Epithelial cell of prostate (primary cell): ENCODE data around the gene ZNF112.
"Not testable (repeated sequence)": the region's sequence is repeated elsewhere in the genome, so short reads cannot be mapped to it uniquely, and the experiment has no call there.

Experiments
- DNase-seq: peaks from one replicate; pipeline ENCODE4 v3.0.0-alpha.2; 2011; ENCODE audit warnings: low read depth, low spot score
- H3K27ac ChIP-seq: fragments of 450-650 bp; 2 replicates; pipeline ENCODE4 v1.5.1; 2017; ENCODE audit warnings: mild to moderate bottlenecking

Gene ZNF112

DNA sequence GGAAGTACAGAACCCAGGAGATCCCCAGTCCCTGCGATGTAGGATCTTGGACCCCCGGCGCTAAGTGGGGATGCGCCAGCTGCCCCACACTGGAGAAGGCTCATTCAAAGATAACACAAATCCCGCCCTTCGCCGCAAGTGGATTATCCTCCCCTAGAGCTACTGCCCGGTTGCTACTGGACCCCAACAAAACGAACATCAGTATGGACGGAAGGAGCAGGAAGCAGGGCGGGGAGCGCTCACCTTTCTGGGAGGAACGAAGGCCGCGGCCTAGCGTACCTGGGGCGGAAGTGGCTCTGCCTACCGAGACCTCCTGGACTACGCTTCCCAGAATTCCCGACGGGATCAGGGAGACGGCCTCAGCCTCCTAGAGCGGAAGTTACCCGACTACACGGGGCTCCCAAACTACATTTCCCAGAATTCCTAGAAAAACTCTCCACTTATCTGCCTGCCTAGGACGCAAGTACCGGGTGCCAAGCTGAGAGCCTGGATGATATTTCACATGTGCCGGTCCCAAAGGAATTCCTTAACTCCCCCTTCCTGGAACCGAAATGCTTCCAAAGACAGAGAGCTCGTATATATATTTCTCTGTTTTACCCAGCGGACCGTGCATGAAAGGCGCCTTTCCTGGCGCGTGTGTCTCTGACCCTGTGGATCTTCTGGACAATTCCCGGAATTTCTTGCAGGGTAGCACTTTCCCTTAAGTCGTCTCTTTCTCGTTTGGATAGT lies at the start of gene ZNF112:
ZNF112 (minus strand) TSS at position 298 of the 729 bp plus-strand sequence. CDS start 16,141 bp downstream, outside the sequence.
- DNase-seq, result peak; percentile 88
- H3K27ac ChIP-seq, result no peak within 1 kb of the TSS

DNA sequence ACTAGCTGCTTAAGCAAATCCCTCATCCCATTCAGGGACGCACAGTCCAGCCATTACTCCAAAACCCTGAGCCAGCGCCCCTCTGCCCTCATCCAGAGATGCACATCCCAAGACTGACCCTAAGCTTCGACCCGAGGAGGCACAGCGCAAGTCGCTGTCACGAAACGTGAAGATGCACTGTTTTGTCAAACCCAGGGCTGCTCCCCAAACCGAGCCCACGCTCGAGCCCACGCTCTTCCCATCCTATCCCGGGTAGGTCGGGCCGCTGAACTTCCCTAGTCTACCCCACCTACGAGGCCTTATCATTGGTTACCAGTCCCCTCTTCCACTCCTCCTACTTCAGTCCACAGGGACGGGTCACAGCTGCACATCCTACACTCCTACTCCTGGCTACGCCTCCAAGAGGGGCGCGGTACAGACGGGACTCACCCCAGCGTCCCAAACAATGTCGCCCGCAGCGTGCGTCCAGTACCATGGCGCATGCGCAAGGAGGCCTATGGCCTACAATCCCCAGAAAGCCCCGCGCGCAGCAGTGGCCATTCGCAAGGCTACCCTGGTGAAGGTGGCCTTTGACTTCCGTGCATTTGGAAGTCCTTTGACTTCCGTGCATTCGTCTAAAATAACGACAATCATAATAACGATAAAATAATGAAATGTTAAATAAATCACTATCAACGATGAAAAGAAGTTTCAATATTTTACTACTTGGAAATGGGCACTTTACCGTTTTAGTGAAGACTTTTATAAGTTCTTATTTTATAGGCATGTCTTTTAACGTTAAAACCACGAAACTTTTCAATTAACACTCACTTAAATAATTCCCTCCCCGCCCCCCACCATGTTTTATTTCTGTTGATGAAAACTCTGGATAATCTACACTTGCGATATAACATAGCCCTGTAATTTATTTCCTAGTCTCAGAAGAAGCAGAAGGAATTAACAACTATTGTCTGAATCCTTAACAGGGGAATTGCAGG lies 44.9 kb upstream of the ZNF112 start, which contains the start of gene ZNF285:
ZNF285 (minus strand) TSS at position 470 of the 977 bp plus-strand sequence. CDS start 4,395 bp downstream, outside the sequence.
- no peak within 1 kb of the TSS for H3K27ac ChIP-seq
- DNase-seq, result peak; percentile 70

DNA sequence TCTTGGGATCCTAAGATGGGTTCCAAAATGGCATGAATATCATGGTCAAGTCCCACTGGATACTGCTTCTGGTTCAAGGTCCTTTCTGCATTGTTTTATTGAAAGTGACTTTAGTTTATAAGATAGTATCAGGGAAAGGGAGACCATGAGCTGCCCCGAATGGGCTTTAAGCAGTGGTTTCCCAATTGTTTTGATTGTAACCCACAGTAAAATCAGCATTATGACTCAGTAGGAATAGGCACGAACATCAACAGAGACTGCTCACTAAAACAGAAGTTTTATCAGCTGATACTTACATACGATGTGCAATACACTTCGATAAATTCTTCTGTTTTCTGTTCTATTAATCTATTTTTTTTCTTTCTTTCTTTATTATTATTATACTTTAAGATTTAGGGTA lies 32.8 kb upstream of the ZNF112 start:
- DNase-seq, result not testable (repeated sequence)

DNA sequence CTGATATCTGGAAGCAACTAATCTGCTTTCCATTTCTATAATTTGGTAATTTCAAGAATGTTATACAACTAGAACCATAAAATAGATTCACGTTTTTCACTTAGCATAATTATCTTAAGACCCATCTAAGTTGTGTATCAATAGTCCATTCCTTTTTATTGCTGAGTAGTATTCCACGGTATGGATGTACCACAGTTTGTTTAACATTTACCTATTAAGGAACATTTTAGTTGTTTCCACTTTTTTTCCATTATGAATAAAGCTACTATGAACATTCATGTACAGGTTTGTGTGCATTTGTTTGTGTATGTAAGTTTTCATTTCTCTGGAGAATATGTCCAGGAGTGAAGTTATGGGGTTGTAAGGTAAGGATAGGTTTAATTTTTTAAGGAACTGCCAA lies 18.3 kb upstream of the ZNF112 start:
- no peak overlapping the region for H3K27ac ChIP-seq
- no peak for DNase-seq

More for the DNA sequence above, 32.8 kb upstream of the ZNF112 start:
- not testable (repeated sequence) for H3K27ac ChIP-seq

DNA sequence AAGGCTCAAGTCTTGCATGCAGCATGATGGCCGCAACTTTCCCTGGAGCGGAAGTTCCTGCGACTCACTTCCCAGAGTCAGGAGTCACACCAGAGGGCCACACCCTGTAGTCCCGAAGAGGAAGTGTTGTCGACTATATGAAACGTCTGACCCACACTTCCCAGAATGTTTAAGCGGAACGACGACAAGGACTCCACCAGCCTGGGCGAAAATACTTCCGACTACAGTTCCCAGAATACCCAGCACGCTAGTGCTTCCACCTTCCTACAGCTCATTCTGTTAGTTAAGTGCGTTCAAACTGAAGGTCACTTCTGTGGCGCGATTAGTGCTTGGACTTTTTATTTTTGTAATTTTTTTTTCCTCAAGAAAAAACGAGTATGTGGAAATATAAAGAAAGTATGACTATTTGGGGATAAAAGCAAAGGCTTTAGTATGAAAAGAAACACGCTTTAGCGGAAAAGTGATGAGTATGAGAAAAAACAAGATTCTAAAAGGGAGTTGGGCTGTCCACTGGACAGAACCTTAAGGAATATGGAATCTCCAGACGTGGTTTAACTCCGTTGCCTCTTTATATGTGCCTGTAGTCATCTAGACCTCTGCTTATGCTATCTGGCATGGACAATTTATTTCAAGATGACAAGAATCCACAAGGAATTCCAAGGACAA lies 15.5 kb upstream of the ZNF112 start:
- no peak for DNase-seq
- H3K27ac ChIP-seq, result no peak overlapping the region

DNA sequence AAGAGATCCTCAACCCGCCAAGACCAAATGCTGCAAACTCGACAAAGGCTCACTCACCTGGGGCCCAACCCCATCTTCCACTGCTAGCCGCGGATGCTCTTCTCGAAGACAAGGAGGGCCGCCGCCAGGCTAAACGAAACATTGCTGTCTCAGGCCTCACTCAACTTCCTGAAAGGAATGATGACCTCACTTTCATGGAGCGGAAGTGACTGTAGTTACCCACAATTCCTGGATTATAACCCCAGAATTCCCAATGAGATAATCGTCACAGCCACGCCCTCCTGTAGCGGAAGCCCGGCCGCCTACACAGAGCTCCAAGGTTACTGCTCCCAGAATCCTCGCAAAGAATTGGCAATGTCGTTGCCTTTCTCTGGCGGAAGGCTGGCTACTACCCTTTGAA lies 10.5 kb upstream of the ZNF112 start:
- no peak overlapping the region for H3K27ac ChIP-seq

DNA sequence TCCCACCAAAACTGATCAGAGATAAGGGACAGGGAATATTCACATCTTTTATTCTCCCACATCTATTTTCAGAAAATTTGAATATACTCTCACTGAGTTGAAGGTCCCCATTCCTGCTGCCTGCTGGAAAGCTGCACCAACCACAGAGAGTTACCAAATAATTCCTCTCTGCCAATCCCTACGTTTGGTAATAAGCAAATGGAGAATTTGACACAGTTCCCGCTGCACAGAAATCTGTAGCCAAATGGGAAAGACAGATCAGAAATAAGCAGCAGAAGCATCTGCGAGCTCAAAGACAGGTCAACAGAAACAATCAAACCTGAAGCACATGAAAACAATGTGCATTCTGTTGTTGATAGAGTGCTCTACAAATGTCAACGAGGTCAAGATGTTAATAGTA lies 9.9 kb downstream of the ZNF112 start:
- no peak for DNase-seq
- no peak overlapping the region for H3K27ac ChIP-seq

More for the DNA sequence above, 10.5 kb upstream of the ZNF112 start:
- DNase-seq, result no peak

DNA sequence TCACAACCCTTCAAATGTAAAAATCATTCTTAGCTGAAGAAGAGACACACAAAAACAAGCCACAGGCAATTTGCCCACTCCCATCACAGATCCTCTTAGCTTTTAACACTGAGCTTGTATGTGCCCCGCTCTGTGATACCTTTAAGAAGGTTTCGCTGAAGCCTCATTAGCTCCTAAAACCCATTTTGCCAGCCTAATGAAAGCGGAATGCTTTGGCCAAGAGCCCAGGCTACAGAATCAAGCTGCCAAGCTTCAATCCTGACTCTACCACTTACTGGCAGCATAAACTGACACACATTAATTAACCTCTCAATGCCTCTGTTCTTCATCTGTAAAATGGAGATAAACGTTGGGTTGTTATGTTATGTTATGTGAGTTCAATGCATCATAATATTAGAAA lies 10.5 kb downstream of the ZNF112 start:
- H3K27ac ChIP-seq, result no peak overlapping the region
- DNase-seq, result no peak

DNA sequence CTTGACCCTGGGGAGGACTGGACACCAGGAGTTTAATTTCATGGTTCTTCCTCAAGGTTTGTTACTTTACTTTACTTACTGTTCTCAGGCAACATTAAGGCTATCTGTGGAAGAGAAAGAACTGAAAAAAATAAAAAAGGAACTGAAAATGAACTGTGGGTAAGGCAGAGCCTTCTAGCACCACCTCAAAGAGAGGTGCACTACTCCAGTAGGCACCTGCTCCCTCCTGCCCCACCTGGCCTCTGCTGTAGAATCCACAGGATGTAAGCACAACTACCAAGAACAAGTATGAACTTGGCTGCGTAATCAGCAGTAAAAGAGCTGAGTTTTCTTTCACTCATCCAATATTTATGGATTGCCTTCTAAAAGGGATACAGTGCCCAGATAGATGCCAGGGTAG lies 12.2 kb downstream of the ZNF112 start:
- no peak overlapping the region for H3K27ac ChIP-seq

DNA sequence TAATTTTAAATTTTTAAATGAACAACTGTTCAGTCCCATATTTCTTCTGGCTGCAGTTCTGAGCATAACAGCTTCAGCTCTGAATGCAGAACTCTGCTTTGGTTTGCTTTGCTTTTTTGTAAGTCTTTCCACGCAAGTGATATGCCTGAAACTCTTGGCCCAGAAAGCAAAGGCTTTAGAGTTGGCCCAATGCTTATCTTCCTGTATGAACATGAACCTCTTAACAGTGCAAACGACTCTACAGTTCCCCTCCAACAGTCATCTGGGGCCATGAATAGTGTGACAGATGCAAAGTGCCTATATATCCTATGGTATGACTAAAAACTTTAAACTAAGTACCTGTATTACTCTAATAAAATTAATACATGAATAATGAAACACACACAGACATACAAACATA lies 14.7 kb downstream of the ZNF112 start:
- H3K27ac ChIP-seq, result no peak overlapping the region
- DNase-seq, result no peak

More for the DNA sequence above, 12.2 kb downstream of the ZNF112 start:
- no peak for DNase-seq

DNA sequence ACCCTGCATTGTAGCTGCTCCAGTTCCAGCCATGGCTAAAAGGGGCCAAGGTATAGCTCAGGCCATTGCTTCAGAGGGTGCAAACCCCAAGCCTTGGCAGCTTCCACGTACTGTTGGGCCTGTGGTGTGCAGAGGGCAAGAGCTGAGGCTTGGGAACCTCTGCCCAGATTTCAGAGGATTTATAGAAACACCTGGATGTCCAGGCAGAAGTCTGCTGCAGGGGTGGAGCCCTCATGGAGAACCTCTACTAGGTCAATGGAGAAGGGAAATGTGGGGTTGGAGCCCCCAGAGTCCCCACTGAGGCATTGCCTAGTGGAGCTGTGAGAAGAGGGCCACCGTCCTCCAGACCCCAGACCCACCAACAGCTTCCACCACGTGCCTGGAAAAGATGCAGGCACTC lies 21.8 kb downstream of the ZNF112 start:
- not testable (repeated sequence) for DNase-seq, H3K27ac ChIP-seq

DNA sequence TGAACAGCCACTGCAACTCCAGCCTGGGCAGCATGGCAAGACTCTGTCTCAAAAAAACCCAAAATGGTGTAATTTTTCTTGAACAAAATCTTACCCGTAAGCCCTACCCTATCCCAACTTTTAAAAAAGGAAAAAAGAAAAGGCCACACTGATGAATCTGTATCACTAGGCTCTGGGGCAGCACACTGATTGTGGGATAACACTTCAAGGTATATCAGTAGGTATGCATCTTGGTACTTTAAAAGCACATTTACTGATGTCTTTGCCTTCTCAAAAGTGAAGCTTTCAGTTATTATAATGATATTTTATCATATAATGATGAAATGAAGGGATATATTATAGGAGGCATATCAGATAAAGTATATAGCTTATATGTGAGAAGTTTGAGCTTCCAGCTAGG lies 24.3 kb downstream of the ZNF112 start:
- H3K27ac ChIP-seq, result no peak overlapping the region
- no peak for DNase-seq

DNA sequence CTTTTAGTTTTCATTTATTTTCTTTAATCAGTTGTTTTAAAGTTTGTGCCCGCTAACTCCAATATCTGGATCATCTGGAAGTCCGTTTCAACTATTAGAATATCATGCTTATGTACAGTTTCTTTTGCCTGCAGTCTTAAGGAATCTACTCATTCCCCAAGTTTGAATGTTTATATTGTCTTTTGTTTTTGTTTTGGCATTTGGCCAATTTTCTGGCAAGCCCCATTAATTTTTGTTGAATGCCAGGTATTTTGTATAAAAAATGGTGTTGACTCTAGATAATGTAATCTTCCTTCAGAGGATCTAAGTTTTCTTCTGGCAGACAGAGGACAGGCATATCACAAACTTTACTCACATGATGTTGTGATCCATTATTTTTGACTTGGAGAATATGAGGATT lies 40.6 kb downstream of the ZNF112 start:
- no peak for DNase-seq
- H3K27ac ChIP-seq, result no peak overlapping the region

DNA sequence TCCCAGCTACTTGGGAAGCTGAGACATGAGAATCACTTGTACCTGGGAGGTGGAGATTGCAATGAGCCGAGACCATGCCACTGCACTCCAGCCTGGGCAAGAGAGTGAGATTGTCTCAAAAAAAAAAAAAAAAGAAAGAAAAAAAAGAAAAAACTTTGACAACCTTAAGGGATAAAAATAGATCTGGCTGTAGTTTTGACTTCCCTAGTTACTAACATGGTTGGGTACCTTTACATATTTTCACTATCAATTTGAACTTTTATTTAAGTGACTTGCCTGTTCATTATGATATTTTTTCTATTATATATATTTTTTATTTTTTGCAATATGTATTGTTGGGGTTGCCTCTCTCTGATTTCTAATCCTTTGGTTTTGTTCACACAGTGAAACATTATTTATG lies 43.2 kb downstream of the ZNF112 start:
- H3K27ac ChIP-seq, result no peak overlapping the region
- no peak for DNase-seq

DNA sequence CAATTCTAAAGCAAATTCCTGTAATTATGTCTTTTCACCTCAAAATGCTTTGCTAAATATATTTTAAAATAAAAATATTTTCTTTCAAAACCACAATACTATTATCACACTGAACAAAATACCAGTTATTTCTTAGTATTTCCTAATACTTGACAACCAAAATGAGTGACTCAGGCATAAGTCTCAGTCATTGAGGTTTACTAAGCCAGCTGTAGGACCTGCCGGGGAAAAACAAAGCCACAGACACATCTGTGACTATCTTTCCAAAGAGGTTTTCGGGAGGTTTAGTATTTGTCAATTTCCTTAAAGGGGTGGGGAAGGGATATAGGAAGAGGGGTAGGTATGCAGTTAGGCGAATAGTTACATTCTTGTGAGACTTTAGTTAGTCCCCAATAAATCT lies 48.5 kb downstream of the ZNF112 start:
- no peak for DNase-seq
- no peak overlapping the region for H3K27ac ChIP-seq

DNA sequence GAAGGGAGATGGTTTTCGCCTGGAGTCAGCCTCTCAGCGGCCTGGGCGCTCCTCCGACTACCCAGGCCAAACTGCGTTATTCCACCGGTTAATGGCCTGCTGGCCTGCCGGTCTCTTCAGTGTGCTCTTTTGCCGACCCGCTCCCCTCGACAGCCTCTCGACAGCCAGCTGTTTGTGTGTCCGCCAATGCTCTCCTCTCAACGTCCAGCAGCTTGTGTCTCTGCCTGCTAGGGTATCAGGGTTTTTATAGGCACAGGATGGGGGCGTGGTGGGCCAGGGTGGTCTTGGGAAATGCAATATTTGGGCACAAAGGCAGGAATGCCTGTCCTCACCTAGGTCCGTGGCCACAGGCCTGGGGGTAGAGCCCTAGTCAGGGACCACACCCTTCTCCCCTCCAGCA lies 50.2 kb downstream of the ZNF112 start:
- no peak overlapping the region for H3K27ac ChIP-seq
- DNase-seq, result no peak

DNA sequence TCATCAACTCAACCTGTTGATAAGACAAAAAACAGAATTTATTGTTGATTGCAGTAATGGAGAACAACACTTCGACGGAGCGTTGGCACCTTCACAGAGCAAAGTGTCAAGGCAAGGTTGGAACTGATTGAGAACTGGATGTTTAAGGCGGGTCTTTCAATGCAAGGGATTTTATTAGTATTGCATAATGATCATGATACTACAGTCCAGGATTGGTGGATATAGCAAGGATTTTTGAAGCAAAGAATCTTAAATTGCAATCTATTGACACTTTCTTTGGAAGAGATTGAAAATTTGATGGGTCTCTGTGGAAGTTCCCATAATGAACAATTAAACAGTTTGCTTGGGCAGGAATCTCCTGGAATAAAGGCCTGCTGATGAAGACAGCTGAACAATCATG lies 51.0 kb downstream of the ZNF112 start:
- no peak overlapping the region for H3K27ac ChIP-seq
- no peak for DNase-seq

DNA sequence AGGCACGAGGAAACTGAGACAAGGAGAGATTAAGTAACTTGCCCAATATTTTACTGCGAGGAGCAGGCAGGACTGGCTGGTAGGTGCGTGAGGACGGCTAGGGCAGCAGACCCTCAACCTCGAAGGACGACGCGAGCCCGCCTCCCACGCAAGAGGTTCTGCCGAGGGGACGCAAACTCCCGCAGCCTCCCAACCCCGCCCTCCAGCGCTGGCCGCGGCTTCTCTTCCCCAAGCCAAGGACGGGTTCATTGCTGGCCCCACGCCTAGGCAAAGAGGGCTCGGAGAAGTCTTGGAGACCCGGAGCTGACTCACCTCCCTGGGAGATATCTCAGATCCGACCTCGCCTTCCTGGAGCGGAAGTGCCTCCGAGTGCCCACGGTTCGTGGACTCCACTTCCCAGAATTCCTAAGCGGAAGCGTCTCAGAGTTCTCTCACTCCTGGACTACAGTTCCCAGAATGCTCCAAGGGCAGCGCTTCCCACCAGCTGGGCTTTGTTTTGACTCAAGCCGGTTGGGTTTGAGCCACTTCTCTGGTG lies 51.8 kb downstream of the ZNF112 start, which contains the start of gene ZNF235:
ZNF235 (minus strand) TSS at position 367 of the 535 bp plus-strand sequence. CDS start 1,621 bp downstream, outside the sequence.
- H3K27ac ChIP-seq, result peak within 1 kb of the TSS; percentile 72
- peak; percentile 88 for DNase-seq

DNA sequence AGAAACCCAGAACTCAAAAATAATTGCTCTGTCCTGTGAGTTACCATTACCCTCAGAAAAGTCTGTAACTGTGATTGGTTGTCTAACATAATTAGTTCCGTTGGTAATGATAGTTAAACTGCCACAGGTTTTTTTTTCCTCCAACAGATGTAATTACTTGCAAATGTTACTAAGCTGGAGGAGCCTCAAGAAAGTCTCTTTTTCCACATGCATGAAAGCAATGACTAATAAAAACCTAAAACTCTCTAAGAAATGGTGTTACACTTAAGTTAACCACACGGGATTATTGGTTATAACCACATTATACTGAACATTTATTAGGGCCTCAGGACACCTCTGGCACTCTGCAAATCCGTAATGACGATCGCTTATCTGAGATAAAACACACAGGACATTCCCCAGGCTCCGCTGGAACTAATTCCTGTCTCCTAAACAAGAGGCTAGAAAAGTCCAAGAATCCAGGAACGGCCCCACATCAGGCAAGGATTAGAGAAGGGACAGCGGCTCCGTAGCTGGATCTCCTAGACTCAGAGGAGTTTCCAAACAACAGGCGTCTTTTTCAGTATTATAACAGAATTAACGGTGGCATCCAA lies 52.4 kb downstream of the ZNF112 start:
- DNase-seq, result no peak
- H3K27ac ChIP-seq, result peak overlapping the region; percentile 72

DNA sequence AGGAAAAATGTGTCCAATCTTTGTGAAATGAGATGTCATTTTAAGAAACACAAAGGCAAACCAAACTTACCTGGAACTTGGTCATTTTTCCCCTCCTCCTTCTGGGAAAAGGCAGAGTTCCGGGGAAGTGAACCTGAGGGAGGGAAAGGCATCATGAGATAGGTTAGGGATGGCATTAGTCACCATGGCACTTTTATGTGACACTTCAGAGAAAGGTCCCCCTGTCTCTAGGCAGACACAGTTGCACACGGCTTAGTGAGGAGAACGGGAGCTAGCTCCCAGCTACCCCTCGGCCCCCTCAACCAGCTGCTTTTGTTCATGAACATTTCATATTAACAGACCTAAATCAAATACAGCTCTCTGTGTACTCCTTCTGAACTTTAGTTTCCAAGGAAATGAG lies 53.2 kb downstream of the ZNF112 start:
- DNase-seq, result no peak
- no peak overlapping the region for H3K27ac ChIP-seq
